GM19395 (cell line): ENCODE measurements around the gene ARHGDIG.
"Not testable (repeated sequence)": the region's sequence is repeated elsewhere in the genome, so short reads cannot be mapped to it uniquely, and the experiment has no call there.

Experiments used
- ATAC-seq: cut with Tn5 transposase; IDR thresholded peaks from one replicate; pipeline ENCODE4 v1.9.1; 2021; ENCODE audit warnings: mild to moderate bottlenecking, moderate library complexity; ENCODE audit not compliant: unreplicated experiment

The ARHGDIG gene

DNA sequence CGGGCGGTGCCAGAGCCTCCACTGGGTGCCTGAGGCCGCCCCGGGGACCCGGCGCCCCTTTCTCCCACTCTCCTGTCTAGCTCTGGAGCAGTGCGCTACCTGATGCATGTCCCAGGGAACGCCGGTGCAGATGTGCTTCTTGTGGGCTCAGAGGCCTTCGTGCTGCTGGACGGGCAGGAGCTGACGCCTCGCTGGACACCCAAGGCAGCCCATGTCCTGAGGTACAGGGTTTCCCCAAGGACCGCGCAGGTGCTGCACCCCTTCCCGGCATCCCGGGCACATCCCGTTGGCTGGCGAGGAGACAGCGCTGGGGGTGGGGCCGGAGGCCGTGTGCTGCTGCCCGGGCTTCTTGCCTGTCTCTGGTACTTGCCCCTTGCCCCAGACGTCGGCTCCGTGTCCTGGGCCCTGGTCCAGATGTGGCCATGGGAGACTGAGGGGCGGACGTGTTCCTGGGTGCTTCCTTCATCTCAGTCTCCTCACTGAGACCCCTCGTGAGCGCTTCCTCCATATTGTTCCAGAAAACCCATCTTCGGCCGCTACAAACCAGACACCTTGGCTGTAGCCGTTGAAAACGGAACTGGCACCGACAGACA is 17.1 kb upstream of the ARHGDIG start:
- ATAC-seq: no peak

DNA sequence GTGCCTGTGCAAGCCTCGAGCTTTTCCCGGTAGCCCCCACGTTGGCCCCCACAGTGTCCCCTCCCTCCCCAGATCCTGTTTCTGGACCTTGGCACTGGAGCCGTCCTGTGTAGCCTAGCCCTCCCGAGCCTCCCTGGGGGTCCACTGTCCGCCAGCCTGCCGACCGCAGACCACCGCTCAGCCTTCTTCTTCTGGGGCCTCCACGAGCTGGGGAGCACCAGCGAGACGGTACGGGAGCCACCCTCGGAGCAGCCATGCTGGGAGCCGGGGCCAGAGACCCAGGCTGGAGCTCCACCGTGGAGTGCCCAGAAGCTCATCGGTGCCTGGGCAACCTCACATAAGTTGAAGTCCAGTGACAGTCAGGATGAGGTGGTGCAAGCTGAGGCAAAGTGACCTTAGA is 16.4 kb upstream of the ARHGDIG start:
- ATAC-seq: no peak

DNA sequence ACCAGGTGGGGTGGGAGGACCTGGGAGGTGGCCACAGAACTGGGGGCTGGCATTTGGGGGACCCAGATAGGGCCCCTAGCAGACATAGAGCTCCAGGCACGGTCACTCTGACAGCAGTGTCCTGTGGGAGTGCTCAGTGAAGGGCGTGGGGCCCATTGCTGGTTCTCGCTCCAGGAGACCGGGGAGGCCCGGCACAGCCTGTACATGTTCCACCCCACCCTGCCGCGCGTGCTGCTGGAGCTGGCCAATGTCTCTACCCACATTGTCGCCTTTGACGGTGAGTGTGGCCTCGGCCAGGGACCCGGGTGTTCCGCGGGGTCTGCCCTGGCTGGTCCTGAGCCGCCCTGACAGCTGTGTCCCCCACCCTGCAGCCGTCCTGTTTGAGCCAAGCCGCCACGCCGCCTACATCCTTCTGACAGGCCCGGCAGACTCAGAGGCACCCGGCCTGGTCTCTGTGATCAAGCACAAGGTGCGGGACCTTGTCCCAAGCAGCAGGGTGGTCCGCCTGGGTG is 15.9 kb upstream of the ARHGDIG start:
- ATAC-seq: no peak

DNA sequence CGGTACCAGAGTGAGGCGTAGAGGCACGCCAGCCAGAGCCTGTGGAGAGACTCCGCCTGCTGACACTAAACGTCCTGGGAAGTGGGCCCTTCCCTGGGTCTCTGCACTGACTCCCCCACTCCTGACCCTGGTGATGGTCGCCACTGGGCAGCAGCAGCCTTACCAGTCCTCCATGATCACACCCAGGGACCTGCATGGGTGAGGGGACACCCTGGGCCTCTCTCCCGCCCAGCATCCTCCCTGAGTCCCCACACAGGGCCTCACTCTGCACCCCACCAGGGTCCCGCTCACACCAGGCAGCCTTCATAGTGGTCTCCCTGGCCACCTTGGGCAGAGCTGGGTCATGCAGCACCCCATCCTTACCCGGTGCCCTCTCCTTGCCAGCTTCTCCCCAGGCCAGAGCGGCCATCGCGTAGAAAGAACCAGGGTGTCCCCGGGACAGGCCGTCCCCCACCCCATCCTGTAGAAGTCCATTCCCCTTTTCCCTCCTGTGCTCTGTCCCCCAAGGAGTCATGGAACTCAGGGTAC is 15.3 kb upstream of the ARHGDIG start:
- no peak for ATAC-seq

DNA sequence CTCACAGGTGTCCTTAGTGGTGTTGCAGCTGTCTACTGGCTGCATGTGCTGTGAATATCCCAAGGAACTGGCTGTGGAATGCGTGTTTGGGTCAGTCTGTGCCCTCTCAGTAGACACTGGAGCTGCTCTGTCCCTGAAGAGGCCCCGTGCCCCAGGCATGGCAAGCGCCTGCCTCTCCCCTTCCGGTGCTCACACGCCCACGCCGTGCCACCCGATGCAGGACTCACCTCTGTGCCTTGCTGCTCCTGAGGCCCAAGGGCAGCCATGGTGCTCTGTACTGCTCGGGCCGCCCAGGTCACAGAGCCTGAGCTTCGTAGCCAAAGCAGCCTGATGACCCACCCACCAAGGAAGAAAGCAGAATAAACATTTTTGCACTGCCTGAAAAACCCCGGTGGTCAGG is 14.7 kb upstream of the ARHGDIG start:
- no peak for ATAC-seq

DNA sequence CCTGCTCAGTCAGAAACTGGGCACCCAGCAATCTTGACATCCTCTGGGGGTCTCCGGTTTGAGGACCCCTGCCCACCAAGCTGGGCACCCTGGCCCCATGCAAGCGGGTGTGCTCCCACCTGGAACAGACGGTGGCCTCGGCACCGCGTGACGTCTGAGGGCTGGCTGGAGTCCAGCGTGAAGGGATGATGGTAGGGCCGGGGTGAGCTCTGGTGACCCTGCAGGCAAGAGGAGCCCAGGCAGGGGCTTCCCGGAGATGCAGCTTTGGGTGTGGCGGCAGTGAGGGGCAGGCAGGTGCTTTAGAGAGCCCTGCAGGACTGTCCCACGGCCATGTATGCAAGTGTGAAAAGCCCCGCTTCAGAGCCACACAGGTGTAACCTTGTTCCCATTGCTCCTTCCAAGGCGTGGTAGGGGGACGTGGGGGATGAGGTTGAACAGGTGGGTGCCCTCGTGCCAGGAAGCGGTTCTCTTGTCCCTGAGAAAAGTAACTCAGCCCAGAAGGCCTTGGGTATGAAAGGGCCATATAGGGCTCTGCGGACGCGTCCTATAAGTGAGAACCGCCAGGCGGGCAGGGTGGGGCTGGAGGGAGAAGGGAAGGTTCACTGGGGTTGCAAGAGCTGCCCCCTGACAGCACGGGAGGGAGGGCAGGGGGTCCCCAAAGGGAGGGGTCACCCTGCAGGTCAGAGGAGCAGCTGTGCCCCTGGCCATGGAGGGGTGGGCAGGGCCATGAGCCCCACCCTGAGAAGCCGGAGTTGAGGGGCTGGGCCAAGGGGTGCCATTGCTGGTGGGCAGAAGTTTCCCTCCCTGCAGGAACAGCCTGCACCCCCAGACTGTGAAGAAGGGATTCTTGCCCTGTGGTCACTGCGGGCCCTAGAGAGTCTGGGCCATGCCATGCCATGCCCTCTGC is 13.9 kb upstream of the ARHGDIG start:
- ATAC-seq: no peak

DNA sequence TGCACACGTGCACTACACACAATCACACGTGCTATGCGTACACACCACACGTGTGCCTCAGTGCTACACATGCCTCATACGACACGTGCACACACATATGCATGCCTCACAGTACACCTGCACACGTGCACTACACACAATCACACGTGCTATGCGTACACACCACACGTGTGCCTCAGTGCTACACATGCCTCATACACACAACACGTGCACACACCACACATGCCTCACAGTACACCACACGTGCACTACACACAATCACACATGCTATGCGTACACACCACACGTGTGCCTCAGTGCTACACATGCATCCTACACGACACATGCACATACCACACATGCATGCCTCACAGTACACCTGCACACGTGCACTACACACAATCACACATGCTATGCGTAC is 12.8 kb upstream of the ARHGDIG start:
- not testable (repeated sequence) for ATAC-seq

DNA sequence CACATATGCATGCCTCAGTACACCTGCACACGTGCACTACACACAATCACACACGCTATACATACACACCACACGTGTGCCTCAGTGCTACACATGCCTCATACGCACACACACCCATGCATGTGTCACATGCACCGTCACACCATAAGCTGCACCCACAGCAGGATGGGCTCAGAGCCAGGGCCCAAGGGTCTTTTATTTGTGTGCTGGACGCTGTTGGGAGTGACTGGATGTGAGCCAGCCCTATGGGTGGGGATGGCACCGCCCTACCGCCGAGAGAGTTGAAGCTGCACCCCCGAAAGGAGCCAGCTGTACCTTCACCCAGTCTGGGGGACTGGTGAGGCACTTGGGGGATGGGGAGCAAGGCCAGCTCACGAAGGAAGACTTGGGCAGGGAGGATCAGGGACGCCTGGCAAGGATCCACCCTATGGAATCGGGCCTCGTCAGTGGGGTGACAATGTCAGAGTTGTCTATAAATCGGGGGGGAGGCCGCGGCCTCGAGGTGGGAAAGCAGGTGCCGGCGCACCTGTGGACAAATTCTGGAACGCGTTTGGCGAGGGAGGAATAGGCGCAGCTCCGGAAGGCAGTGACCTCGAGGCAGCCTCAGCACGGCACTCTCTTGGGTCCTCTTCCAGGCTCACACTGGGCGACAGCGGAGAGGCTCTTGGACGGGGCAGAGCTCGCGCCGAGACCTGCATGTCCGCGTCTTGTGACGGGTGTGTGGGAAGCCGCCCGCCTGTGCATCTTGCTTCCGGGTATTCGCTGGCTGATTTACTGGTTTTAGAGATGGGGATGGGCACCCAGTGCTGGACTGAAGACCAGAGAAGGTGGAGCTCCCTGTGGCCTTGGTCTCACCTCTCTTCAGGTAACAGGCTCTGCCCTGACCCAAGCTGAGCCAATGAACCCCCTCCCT is 12.0 kb upstream of the ARHGDIG start:
- ATAC-seq: no peak

DNA sequence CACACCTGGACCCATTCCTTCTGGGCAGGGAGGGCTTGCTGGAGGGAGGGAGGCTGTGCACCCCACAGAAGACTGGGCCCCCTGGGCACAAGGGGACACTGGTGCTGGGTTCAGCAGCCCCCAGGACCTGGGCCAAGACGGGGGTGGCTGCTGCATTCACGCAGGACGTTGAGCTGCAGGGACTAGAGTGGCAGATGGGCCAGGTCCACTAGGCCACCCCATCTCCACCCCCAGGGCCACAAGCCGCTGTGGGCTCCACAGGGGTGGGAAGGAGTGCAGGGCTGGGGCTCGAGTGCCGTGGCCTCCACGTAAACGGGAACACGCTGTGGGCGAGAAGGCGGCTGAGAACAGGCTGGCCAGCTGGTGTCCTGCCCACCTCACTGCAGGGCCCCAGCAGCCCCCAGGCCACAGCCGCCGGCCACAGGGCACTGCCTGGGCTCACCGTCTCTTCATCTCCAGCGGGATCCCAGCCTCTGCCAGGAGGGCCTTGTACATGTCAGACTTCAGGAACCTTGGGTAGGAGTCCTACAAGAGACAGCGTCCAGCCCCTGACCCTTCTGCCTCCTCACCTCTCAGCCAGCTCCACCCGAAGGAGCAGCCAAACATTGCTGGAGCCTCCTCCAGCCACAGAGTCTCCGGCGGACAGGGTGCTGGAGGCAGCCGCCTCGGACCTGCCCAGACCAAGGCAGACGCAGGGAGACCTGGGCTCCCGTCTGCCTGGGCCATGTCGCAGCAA is 11.2 kb upstream of the ARHGDIG start:
- no peak for ATAC-seq

DNA sequence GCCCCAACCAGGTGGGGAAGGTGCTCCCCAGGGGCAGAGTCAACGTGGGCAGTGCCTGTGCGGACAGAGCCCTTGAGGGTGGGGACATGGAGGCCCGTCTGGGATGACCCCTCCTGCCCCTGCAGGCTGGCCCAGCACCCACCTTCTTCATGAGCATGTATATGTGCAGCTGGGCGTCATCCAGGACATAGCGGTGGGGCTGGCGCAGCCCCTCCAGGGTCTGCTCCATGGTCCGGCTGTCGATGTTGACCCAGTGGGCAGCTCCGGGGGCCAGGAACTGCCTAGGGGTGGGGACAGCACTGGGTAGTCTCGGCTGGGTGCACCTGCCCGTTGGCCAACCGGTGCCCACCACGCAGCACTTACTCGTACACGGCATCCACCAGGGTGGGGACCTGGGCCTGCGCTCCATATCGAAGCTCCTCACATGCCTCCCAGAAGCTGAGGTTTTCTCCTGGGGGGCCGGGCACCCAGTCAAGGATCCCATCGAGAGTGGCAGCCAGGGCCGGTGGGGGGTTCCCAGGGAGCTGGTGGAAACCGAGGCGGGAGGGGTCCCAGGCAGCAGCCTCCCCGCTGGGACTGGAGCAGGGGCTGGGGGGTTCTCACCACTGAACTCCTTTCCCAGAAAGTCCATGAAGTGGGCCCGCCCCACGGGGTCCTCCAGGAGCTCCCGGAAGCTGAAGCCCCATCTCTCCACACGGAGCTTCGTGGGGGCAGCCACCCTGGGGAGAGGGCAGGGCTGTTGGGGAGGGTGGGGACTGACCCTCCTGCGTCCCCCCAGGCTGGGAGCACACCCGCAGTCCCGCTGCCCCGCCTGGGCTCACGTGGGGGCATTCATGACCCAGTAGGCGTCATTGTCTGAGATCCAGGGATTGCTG is 9.8 kb upstream of the ARHGDIG start:
- ATAC-seq: no peak

DNA sequence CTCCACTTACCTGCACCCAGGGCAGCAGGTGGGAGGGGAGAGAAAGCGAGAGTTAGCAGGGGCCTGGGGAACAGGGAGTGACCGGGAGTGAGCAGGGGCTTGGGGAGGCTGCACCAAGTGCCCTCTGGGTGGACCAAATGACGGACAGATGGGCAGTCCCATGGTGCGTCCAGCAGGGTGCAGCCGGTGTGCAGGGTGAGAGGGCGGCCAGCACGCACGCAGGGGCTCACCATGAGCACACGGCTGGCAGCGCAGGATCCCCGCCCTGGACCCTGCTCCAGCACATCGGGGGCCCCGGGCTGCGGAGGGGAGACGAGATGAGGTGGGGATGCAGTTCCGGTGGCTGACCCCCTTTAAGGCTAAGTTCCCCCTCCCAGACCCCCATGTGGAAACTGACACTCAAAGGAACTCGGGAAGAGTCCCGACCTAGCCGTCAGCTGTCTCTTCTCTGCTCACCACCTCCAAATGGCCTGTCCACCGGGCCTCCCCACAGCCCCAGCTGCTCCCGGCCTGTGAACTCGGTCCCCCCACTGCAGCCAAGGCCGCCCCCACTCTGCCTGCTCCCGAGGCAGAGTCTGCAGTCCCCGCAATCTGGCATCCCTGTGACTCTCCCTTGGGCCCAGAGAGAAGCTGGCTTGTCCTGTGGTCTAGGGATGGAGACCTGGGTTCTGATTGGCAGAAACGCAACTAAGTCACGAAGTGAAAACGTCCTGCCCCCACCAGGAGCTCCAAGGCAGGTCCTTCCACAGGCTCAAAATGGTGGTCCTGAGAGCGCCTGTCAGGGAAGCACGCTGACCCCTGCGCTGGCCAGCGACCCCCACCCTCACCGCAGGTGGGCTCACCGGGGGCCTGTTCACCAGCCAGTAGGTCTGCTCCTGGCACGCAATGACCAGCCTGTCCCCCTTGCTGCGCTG is 7.5 kb upstream of the ARHGDIG start:
- ATAC-seq: no peak

DNA sequence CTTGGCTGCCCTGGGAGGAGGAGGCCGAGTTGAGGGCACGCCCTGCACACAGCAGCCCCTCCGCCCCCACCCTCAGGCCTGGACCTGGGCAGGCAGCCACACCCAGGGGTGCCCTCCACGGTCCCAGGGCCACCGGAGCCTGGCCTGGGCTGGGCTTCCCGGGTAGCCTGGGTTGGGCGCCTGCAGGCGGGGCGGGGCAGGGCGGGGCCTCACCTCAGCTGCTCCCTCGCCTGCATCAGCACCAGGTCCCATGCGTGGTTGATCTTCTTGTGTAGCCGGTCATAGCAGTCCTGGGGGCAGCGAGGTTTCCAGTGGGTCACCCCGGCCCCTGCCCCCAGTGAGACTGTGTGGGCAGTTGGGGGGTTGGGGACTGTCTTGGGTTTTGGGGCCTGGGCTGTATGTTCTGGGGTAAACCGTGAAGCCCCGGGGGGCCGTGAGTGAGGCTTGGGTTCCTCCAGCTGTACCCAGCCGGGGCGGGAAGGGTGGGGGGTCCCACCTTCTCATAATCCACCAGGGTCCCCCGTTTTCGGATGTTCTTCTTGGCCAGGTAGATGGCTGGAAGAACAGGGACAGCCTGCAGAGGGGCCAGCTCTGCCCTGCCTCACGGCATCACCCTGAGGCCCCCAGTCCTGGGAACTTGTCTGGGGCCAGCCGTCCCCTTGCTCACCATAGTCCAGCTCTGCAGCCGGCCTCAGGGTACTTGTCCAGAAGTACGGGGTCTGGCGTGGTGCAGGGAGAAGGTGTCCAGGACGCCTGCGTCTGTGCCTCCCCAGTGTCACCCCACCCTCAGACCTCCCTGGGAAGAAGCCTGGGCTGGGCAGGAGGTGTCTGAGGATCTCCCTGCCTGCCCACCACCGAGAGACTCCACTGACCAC is 6.6 kb upstream of the ARHGDIG start:
- ATAC-seq: no peak

DNA sequence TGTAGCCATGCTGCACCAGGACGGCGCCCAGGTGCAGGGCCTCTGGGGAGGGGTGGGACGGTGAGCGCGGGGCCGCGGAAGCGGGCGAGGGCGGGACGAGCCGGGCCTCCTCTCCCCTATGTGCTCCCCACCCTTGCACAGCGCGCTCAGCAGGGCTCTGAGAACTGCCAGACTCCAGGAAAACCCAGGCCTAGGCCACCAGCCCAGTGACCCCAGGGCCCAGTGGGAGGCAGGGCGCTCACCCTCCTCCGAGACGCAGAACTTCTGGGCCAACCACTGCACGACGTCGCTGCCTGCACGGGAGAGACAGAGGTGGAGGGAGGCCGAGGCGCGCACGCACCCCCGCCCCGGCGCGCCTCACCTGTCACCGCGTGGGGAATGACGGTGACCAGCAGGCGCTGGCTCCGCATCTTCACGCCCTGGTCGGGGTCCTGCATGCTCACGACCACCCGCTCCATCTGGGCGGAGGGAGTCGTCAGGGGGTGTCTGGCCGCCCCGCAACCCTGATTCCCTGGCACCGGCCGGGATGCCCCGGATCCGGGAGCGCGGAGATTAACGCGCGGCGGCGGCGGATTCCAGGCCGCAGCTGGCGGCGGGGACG is 5.2 kb upstream of the ARHGDIG start:
- no peak for ATAC-seq

DNA sequence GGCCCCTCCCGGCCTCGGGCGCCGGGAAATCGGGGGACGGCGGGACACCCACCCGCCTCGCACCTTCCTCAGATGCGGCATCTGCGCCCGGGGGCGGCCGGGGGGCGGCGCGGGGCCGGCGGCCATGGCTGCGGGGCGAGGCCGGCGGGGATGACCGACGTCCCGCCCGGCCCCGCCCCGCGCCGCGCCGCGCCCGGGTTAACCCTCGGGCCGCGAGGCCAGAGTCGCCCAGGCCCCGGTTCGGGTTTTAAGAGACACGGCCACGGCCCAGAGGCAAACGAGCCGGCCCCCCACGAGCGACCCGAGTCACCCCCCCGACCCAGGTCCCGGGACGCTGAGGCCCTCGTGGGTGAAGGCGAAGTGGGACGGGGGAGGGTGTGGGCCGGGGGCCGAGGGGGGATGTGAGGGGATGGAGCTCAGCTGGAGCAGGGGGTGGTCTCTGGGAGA is 4.6 kb upstream of the ARHGDIG start, which contains the start of gene RGS11:
Gene RGS11, minus strand, starts transcription at position 159 of the 447 bp plus-strand sequence. Its CDS starts 33 bp downstream, at position 126.
- no peak for ATAC-seq

DNA sequence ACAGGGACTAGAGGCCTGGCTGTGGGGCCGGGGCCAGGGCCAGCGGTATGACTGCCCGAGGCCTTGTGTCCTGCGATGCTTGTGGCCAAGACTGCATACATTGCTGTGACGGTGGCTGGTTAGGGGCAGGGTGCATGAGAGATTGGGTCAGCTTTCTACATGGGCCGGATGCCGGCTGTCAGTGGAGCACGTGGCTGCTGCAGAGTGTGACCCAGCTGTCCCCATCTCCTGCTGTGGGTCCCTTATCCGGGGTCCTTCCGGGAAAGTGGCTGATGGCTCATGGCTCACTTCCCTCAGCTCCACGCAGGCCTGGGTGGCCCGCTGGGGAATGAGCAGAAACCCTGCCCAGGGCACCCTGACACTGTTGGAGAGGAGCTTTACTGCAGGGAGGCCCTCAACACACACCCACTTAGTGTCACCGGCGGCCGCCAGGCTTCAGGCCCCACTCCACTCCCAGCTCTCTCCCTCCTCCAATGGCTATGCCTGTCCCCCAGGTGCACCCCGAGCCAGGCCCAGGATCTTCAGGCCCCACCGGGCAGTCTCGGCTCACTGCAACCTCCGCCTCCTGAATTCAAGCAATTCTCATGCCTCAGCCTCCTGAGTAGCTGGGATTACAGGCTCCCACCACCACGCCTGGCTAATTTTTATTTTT is 3.8 kb upstream of the ARHGDIG start:
- no peak for ATAC-seq

DNA sequence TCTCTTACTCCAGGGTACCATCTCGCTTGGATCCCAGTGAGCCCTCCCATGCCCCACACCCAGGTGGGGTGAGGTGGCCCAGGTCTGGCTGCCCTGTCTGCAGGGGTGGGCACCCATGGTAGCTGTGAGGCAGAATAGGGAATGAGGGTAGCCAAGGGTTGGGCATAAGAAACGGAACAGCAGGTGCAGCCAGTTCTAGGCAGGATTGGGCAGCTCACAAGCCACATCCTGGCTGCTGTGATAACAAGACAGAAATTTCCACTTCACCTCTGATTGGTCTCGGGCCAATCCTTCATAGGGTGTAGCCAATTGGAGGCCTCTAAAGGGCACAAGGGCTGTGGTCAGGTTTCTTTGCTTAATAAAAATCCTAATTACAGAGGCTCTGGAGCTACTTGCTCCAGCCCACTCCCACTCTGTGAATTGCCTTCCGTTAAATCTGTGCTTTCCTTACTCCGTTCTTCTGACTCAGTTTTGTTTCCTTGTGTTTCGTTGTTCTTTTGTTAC is 1.5 kb upstream of the ARHGDIG start:
- ATAC-seq: no peak
